T-helper 2 cell treated with Interferon-gamma antibody and Interleukin-4, amounts not matched to agents 5 μg/mL and 100 μg/mL, for 36 hours (primary cell): ENCODE data around the gene CAMKMT.

ENCODE experiments used
- DNase-seq: peaks from one replicate; pipeline ENCODE4 v3.0.0; 2021; ENCODE audit warnings: low spot score
- H3K27ac Mint-ChIP-seq: one replicate; pipeline ENCODE4 v1.8.0; 2021; ENCODE audit warnings: mild to moderate bottlenecking, mixed read lengths
- H3K27me3 Mint-ChIP-seq: one replicate; pipeline ENCODE4 v1.8.0; 2021; ENCODE audit warnings: low read depth, mixed read lengths
- H3K36me3 Mint-ChIP-seq: one replicate; pipeline ENCODE4 v1.8.0; 2021; ENCODE audit warnings: low read depth, mixed read lengths
- H3K4me1 Mint-ChIP-seq: one replicate; pipeline ENCODE4 v1.8.0; 2021; ENCODE audit warnings: low read depth, mixed read lengths
- H3K4me3 Mint-ChIP-seq: one replicate; pipeline ENCODE4 v1.8.0; 2022; ENCODE audit warnings: mild to moderate bottlenecking, moderate library complexity, mixed read lengths
- H3K9me3 Mint-ChIP-seq: one replicate; pipeline ENCODE4 v1.8.0; 2021; ENCODE audit warnings: mixed read lengths

The CAMKMT gene

GRCh38 chr2:44347526-44347925 lies 14.2 kb upstream of the CAMKMT start:
- no peaks in the 10 kb centered on the region for H3K27me3 Mint-ChIP-seq
- H3K36me3 Mint-ChIP-seq: peaks cover 8% of the 10 kb centered on the region
- H3K4me1 Mint-ChIP-seq: peaks cover 2% of the 10 kb centered on the region
- H3K9me3 Mint-ChIP-seq: no peaks in the 10 kb centered on the region
- H3K4me3 Mint-ChIP-seq: no peak overlapping the region
- DNase-seq: no peak
- H3K27ac Mint-ChIP-seq: no peak overlapping the region

GRCh38 chr2:44348400-44348799 lies 13.3 kb upstream of the CAMKMT start:
- Mint-ChIP-seq H3K27ac (no peak overlapping the region), H3K9me3 (no peaks in the 10 kb centered on the region), H3K36me3 (peaks cover 6% of the 10 kb centered on the region), H3K27me3 (no peaks in the 10 kb centered on the region), H3K4me1 (no peaks in the 10 kb centered on the region), H3K4me3 (no peak overlapping the region)
- DNase-seq: no peak

GRCh38 chr2:44349506-44349905 lies 12.2 kb upstream of the CAMKMT start:
- Mint-ChIP-seq H3K27me3 (no peaks in the 10 kb centered on the region), H3K27ac (no peak overlapping the region), H3K4me3 (no peak overlapping the region), H3K36me3 (peaks cover 5% of the 10 kb centered on the region), H3K4me1 (no peaks in the 10 kb centered on the region), H3K9me3 (no peaks in the 10 kb centered on the region)
- DNase-seq: no peak

DNA sequence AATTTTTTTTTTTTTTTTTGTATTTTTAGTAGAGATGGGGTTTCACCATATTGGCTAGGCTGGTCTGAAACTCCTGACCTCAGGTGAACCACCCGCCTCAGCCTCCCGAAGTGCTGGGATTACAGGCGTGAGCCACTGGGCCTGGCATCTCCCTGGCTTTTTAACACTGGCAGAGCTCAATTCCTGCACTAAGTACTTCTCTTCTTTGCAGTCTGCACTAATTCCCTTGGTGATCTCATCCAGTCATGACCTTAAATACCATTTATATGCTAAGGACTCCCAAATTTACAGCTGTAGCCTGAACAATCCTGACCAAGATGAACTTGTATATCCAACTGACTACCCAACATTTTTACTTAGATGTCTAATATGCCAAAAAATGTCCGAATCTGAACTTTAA lies 10.7 kb upstream of the CAMKMT start:
- no peak overlapping the region for H3K4me3 Mint-ChIP-seq
- H3K36me3 Mint-ChIP-seq: peaks cover 5% of the 10 kb centered on the region
- H3K27ac Mint-ChIP-seq: no peak overlapping the region
- DNase-seq: no peak
- H3K27me3 Mint-ChIP-seq: no peaks in the 10 kb centered on the region
- H3K9me3 Mint-ChIP-seq: no peaks in the 10 kb centered on the region
- H3K4me1 Mint-ChIP-seq: no peaks in the 10 kb centered on the region

DNA sequence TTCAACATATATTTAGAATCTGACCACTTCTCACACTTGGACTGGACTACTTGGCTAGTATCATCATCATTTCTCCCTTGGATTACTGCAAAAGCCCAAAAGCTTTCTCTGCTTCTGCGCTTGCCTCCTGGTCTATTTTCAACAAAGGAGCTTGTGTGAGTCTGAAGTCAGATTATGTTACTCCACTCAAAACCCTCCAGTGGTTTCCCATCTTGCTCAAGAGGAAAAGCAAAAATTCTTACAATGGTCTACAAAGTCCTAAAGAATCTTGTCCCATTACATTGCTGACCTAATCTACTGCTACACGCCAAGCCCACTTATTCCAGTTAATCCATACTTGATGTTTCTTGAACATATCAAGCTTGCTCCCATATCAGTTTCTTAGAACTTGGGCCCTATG lies 10.1 kb upstream of the CAMKMT start:
- no peak overlapping the region for H3K4me3 Mint-ChIP-seq
- H3K36me3 Mint-ChIP-seq: peaks cover 5% of the 10 kb centered on the region
- no peak for DNase-seq
- no peaks in the 10 kb centered on the region for H3K4me1 Mint-ChIP-seq
- no peaks in the 10 kb centered on the region for H3K27me3 Mint-ChIP-seq
- no peaks in the 10 kb centered on the region for H3K9me3 Mint-ChIP-seq
- no peak overlapping the region for H3K27ac Mint-ChIP-seq

- no peaks in the 10 kb centered on the region for H3K9me3 Mint-ChIP-seq
- H3K36me3 Mint-ChIP-seq: peaks cover 5% of the 10 kb centered on the region
- no peaks in the 10 kb centered on the region for H3K27me3 Mint-ChIP-seq
- no peak overlapping the region for H3K27ac Mint-ChIP-seq
- DNase-seq: no peak
- no peaks in the 10 kb centered on the region for H3K4me1 Mint-ChIP-seq
- no peak overlapping the region for H3K4me3 Mint-ChIP-seq
These were observed 9.2 kb upstream of the CAMKMT start for GRCh38 chr2:44352510-44352909.

GRCh38 chr2:44354761-44355160 lies 7.0 kb upstream of the CAMKMT start:
- no peaks in the 10 kb centered on the region for H3K27me3 Mint-ChIP-seq
- H3K4me3 Mint-ChIP-seq: no peak overlapping the region
- no peak overlapping the region for H3K27ac Mint-ChIP-seq
- DNase-seq: no peak
- peaks cover 9% of the 10 kb centered on the region for H3K4me1 Mint-ChIP-seq
- no peaks in the 10 kb centered on the region for H3K9me3 Mint-ChIP-seq
- peaks cover 5% of the 10 kb centered on the region for H3K36me3 Mint-ChIP-seq

DNA sequence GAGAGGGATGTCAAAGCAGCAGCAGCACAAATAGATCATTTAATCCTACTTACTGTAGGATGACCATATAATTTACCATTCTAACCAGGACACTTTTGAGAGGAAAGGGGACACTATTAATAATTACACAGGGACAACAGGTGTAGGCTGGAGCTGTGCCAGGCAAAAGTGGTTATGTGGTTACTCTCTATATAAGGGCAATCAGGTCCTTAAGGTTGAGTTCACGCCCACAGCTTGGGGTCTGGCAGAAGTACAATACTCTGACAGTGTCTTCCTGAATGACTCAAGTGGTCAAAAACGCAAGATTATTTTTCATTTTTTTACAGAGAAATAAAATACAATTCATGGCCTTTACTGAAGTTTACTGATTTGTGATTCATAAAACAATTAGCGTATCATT lies 3.2 kb upstream of the CAMKMT start:
- H3K27ac Mint-ChIP-seq: no peak overlapping the region
- DNase-seq: no peak
- H3K4me1 Mint-ChIP-seq: peaks cover 25% of the 10 kb centered on the region

DNA sequence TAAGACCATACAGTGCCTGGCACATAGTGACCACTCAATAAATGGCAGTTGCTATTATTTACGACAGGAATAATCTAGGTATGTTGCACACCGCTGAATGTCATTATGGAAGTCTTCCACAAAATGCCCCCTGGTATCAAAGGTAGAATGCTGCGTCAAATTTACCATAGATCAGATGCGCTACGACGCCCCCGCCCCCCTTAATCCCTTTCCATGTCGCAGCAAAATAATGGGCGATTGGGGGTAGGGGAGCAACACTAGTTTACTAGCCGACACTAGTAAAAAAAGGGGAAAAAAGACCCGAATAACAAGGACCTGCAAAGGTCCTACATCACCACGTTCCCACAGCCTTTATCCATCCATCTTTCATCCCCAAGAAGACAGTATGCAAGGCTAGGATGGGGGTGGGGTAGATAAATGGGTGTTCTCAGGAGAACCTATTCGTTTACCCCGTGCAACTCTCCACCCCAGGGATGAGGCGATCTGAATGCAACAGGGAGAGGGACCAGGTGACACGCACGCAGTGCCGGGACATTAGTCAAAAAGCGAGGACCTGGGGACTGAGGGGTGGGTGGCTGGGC lies 908 bp upstream of the CAMKMT start:
- no peaks in the 10 kb centered on the region for H3K27me3 Mint-ChIP-seq
- H3K4me1 Mint-ChIP-seq: peaks cover 30% of the 10 kb centered on the region
- DNase-seq: peak; percentile 15
- H3K4me3 Mint-ChIP-seq: peak overlapping the region; percentile 98
- no peaks in the 10 kb centered on the region for H3K9me3 Mint-ChIP-seq
- peak overlapping the region; percentile 99 for H3K27ac Mint-ChIP-seq
- H3K36me3 Mint-ChIP-seq: peaks cover 7% of the 10 kb centered on the region

More for the DNA sequence above, 3.2 kb upstream of the CAMKMT start:
- no peaks in the 10 kb centered on the region for H3K9me3 Mint-ChIP-seq
- H3K4me3 Mint-ChIP-seq: no peak overlapping the region
- H3K36me3 Mint-ChIP-seq: peaks cover 2% of the 10 kb centered on the region
- H3K27me3 Mint-ChIP-seq: no peaks in the 10 kb centered on the region

GRCh38 chr2:44362207-44363015 lies 664 bp downstream of the CAMKMT start:
- Mint-ChIP-seq H3K27ac (peak overlapping the region; percentile 96), H3K4me1 (peaks cover 32% of the 10 kb centered on the region), H3K4me3 (peak overlapping the region; percentile 98), H3K36me3 (peaks cover 7% of the 10 kb centered on the region), H3K9me3 (no peaks in the 10 kb centered on the region), H3K27me3 (no peaks in the 10 kb centered on the region)
- peak; percentile 33 for DNase-seq

- H3K4me1 Mint-ChIP-seq: peaks cover 29% of the 10 kb centered on the region
- H3K27me3 Mint-ChIP-seq: no peaks in the 10 kb centered on the region
- H3K9me3 Mint-ChIP-seq: no peaks in the 10 kb centered on the region
- no peak for DNase-seq
- H3K36me3 Mint-ChIP-seq: peaks cover 9% of the 10 kb centered on the region
- H3K27ac Mint-ChIP-seq: no peak overlapping the region
- peak overlapping the region; percentile 23 for H3K4me3 Mint-ChIP-seq
These were observed 2.9 kb downstream of the CAMKMT start for GRCh38 chr2:44364604-44365003.

GRCh38 chr2:44367591-44367990 lies 5.8 kb downstream of the CAMKMT start:
- Mint-ChIP-seq H3K36me3 (peaks cover 9% of the 10 kb centered on the region), H3K4me3 (no peak overlapping the region), H3K27ac (no peak overlapping the region), H3K4me1 (peaks cover 20% of the 10 kb centered on the region), H3K27me3 (no peaks in the 10 kb centered on the region), H3K9me3 (no peaks in the 10 kb centered on the region)
- no peak for DNase-seq

DNA sequence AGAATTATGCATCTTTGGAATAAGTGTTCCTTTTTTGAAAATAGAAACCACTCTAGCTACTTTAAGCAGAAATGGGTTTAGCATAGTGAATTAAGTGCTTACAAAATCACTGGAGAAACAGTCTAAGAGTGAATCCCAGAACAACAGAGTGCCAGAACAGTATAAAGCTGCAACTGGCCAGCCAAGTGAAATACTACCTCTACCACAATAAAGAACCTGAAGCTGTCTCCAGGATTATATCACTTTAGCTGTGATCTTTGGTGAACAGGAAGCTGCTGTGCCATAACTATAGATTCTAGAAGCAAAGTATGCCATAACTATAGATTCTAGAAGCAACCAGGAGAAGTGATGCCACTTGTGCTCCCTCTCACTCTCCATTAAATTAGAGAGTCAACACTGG lies 7.6 kb downstream of the CAMKMT start:
- H3K4me1 Mint-ChIP-seq: peaks cover 13% of the 10 kb centered on the region
- H3K27me3 Mint-ChIP-seq: no peaks in the 10 kb centered on the region
- peaks cover 11% of the 10 kb centered on the region for H3K36me3 Mint-ChIP-seq
- no peaks in the 10 kb centered on the region for H3K9me3 Mint-ChIP-seq
- DNase-seq: no peak
- no peak overlapping the region for H3K27ac Mint-ChIP-seq
- no peak overlapping the region for H3K4me3 Mint-ChIP-seq

DNA sequence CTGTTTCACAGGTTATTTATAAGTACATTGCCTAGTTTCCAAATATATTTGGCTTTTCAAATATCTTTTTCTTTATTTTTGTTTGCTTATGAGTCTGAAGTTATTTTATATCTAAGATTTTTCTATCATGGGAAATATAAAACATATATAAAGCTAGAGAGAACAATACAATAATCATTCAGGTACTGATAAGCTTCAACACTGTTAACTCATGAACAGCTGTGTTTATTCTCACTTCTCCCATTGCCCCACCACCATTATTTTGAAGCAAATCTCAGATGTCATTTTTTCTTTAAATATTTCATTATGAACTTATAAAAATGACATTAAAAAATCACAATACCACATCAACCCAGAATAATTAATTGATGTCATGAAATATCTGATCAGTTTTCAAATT lies 9.7 kb downstream of the CAMKMT start:
- no peaks in the 10 kb centered on the region for H3K9me3 Mint-ChIP-seq
- DNase-seq: no peak
- H3K4me1 Mint-ChIP-seq: peaks cover 11% of the 10 kb centered on the region
- no peak overlapping the region for H3K4me3 Mint-ChIP-seq
- H3K36me3 Mint-ChIP-seq: peaks cover 6% of the 10 kb centered on the region
- H3K27ac Mint-ChIP-seq: no peak overlapping the region
- no peaks in the 10 kb centered on the region for H3K27me3 Mint-ChIP-seq

DNA sequence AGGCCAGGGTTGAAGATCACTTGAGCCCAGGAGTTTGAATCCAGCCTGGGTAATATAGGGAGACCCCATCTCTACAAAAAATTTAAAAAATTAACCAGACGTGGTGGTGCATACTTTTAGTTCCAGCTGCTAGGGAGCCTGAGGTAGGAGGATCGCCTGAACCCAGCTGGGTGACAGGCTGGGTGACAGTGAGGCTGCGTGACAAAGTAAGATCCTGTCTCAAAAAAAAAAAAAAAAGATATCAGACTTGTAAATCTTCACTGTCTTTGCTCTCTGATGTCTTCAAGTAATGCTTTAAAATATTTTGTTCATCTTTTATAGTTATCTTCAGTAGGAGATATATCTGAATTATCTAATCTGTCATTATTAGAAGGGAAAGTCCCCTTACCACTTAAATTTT lies 10.5 kb downstream of the CAMKMT start:
- Mint-ChIP-seq H3K27me3 (no peaks in the 10 kb centered on the region), H3K4me3 (no peak overlapping the region), H3K36me3 (peaks cover 7% of the 10 kb centered on the region), H3K4me1 (peaks cover 11% of the 10 kb centered on the region), H3K27ac (no peak overlapping the region), H3K9me3 (no peaks in the 10 kb centered on the region)
- DNase-seq: no peak
